Measurements from ENCODE around the gene STOML2.

DNA sequence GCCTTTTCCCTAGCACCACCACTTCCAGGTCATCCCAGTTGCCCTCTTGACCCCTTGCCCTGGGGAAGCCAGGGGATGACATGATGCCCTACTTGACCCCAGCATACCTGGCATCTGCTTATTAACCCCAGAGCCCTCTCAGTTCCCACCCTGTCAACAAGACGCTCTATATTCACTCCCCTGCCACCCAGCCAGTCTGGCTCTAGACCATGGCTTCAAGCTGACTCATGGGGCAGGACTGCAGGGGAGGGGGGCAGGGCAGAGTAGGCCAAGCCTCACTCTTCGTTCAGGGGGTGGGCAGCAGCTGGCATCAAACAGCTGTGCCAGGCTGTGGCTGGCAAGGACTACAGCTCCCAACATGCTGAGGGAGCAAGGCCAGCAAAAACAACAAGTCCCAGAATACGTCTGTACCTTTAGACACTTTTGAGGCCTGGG is 7.4 kb upstream of the STOML2 start:
- TF ChIP-seq, protein P1, sequence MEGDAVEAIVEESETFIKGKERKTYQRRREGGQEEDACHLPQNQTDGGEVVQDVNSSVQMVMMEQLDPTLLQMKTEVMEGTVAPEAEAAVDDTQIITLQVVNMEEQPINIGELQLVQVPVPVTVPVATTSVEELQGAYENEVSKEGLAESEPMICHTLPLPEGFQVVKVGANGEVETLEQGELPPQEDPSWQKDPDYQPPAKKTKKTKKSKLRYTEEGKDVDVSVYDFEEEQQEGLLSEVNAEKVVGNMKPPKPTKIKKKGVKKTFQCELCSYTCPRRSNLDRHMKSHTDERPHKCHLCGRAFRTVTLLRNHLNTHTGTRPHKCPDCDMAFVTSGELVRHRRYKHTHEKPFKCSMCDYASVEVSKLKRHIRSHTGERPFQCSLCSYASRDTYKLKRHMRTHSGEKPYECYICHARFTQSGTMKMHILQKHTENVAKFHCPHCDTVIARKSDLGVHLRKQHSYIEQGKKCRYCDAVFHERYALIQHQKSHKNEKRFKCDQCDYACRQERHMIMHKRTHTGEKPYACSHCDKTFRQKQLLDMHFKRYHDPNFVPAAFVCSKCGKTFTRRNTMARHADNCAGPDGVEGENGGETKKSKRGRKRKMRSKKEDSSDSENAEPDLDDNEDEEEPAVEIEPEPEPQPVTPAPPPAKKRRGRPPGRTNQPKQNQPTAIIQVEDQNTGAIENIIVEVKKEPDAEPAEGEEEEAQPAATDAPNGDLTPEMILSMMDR (conservative IDR thresholded peaks at IDR 0.05; ENCODE audit: low read depth, low read length), result no peak
- no peak for TF ChIP-seq EZH2phosphoT487 (IDR thresholded peaks at IDR 0.05; ENCODE audit: borderline replicate concordance, low read length)
